Left lung (tissue), 10 donors: ENCODE results near the gene TCL1A. TPM values are rescaled to one million over a fixed set of nuclear protein-coding genes. Genes with fewer than 3 reads are reported as not detected.
"Not testable (repeated sequence)": the region's sequence is repeated elsewhere in the genome, so short reads cannot be mapped to it uniquely, and the experiment has no call there.

ENCODE experiments used
- ATAC-seq: fragments of 200-7000 bp; cut with Tn5 transposase; one replicate; pipeline ENCODE4 v1.9.1; 2020; ENCODE audit warnings: moderate library complexity
- DNase-seq, 4 donors: peaks; one replicate each; pipeline ENCODE4 v3.0.0-alpha.2; 2013 to 2020
- H3K27ac ChIP-seq, 2 donors: fragments of 200-600 bp; sonication (generic) in 1 of 2; one replicate each; pipeline versions ENCODE4 v1.5.0 to v1.8.0; 2020 to 2021
- H3K27me3 ChIP-seq, 2 donors: fragments of 200-600 bp; sonication (generic) in 1 of 2; one replicate each; pipeline versions ENCODE4 v1.5.0 to v1.8.0; 2020 to 2021
- H3K36me3 ChIP-seq, 2 donors: fragments of 200-600 bp; sonication (generic) in 1 of 2; one replicate each; pipeline versions ENCODE4 v1.5.0 to v1.8.0; 2020 to 2021
- H3K4me1 ChIP-seq, 2 donors: fragments of 200-600 bp; one replicate each; pipeline ENCODE4 v1.8.0; 2021
- H3K4me3 ChIP-seq, 2 donors: fragments of 200-600 bp; sonication (generic) in 1 of 2; one replicate each; pipeline versions ENCODE4 v1.5.0 to v1.8.0; 2020 to 2021; ENCODE audit warnings: mild to moderate bottlenecking in 1 of 2
- H3K9me3 ChIP-seq, 2 donors: fragments of 200-600 bp; sonication (generic) in 1 of 2; one replicate each; pipeline versions ENCODE4 v1.5.0 to v1.8.0; 2020 to 2021
- CTCF ChIP-seq, 2 donors: fragments of 200-600 bp; sonication (generic) in 1 of 2; IDR thresholded peaks; one replicate each; pipeline versions ENCODE4 v1.5.0 to v1.8.0; 2021; ENCODE audit warnings: antibody characterized with exemption in 2 of 2
- intact Hi-C, 2 donors: fragments of 100-400 bp; cut with DNase I; formaldehyde crosslinking; loops; one replicate each; pipeline versions ENCODE4 v1.11.2 to v1.14.2; 2022
- polyA plus RNA-seq, 6 donors: library from polyadenylated mRNA; unstranded; fragments of 120-200 nt; gene quantifications; one replicate each; pipeline ENCODE4 v1.2.1, GENCODE V29; 2013; ENCODE audit not compliant: insufficient read length in 6 of 6
- total RNA-seq, 2 donors: library from RNA; stranded (reverse); fragmentation: NEBNext Ultra II Directional; extraction: Animal tissue kit (Norgen Biotek cat#: 25700); gene quantifications; one replicate each; pipeline ENCODE4 v1.2.1, GENCODE V29; 2021
- donor health status: DM: no; HTN: yes; CAD: no.
- donor health status: DM: no; HTN: no; CAD: no.

TCL1A gene
- total and polyA plus RNA-seq, 8 donors: 0.80 to 1.7 (median 1.2) TPM; not detected in 2

DNA sequence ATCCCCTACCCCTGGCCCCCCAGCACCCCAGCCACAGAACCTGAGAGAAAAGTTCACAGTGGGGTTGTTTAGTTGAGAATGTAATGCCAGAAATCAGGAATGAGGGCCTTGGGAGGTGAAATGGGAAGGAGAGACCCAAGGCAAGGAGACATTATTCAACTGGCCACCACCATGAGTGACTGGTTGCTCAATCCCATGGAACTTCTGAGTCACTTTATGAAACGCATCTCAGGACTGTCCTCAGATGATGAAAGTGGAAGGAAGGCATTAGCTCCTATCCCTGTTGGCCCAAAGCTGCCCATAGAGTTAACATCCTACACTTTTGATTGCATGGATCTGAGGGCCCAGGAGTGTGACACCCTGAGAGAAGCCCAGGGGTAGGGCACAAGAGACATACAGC is 25.4 kb upstream of the TCL1A start:
- Histone ChIP-seq H3K27me3 (no peaks in the 10 kb centered on the region), H3K9me3 (no peaks in the 10 kb centered on the region), H3K36me3 (no peaks in the 10 kb centered on the region), H3K27ac (no peak overlapping the region), H3K4me3 (no peak overlapping the region), H3K4me1 (no peaks in the 10 kb centered on the region)
- no peak for DNase-seq
- no peak for TF ChIP-seq CTCF (IDR thresholded peaks at IDR 0.05)
- intact Hi-C loops: no loop called here
- no peak for ATAC-seq

DNA sequence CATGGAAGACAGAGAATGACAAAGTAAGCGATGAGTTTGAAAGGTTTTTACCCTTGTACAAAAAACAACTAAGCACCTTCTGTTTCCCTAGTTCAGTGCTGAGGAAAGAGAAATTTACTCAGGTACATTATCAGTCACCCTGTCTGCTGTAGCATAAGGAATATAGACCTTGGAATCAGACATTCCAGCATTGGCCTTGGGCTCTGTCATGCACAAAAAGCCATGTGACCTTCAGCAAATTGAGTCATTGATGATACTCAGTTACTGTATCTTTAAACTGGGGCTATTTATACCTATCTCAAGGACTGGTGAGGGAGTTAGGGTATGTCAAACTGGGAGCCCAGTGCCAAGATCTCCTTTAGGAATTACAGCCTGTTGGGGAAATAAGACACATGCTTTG is 19.3 kb upstream of the TCL1A start:
- ATAC-seq: no peak
- DNase-seq: no peak
- H3K27me3 ChIP-seq: peaks cover 0 to 8% of the 10 kb centered on the region in 2 donors
- no peak overlapping the region for H3K4me3 ChIP-seq
- no peak overlapping the region for H3K27ac ChIP-seq
- H3K36me3 ChIP-seq: no peaks in the 10 kb centered on the region
- TF ChIP-seq CTCF (IDR thresholded peaks at IDR 0.05): no peak
- intact Hi-C loops: no loop called here
- no peaks in the 10 kb centered on the region for H3K9me3 ChIP-seq
- H3K4me1 ChIP-seq: no peaks in the 10 kb centered on the region

GRCh38 chr14:95730126-95730525 is 16.2 kb upstream of the TCL1A start:
- no peaks in the 10 kb centered on the region for H3K36me3 ChIP-seq
- intact Hi-C loops: no loop called here

GRCh38 chr14:95729402-95730028 is 15.6 kb upstream of the TCL1A start:
- intact Hi-C loops, H3K27ac ChIP-seq, H3K36me3 ChIP-seq, DNase-seq, H3K9me3 ChIP-seq, H3K4me3 ChIP-seq, H3K4me1 ChIP-seq, ATAC-seq: not testable (repeated sequence)
- H3K27me3 ChIP-seq: peaks cover 0 to 18% of the 10 kb centered on the region in 2 donors

More at GRCh38 chr14:95730126-95730525, 16.2 kb upstream of the TCL1A start:
- Histone ChIP-seq H3K27ac (no peak overlapping the region), H3K4me3 (no peak overlapping the region), H3K9me3 (no peaks in the 10 kb centered on the region), H3K4me1 (no peaks in the 10 kb centered on the region), H3K27me3 (peaks cover 0 to 18% of the 10 kb centered on the region in 2 donors)
- DNase-seq: no peak
- TF ChIP-seq CTCF (IDR thresholded peaks at IDR 0.05): no peak
- no peak for ATAC-seq

DNA sequence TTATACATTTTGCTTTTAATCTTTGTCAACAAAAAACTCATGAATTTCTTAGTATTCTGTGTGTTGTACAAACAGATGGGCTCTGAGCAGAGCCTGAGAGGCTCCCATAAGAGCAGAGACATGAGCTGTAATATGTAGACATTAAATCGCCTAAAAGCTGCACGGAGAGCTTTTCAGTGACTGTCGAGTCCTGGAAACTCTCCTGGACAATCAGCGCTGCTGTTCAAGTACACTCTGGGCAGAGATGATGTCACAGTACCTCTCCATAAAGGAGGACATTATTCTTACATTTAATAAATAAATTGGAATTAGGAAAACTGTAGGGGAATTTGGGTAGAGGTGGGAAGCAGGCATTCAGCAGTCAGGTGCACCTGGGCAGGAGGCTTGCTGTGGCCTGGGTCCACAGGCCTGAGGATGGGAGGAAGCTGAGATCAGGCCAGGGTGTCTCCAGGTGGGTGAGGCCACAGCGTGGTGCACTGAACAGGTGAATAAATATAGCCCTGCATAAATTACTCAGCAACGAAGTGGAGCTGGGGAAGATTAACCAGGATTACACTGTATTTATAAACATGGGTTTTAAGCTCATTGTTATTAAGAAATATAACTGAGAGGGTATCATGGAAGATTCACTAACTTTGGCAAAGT is 13.3 kb upstream of the TCL1A start:
- intact Hi-C loops: no loop called here
- H3K27ac ChIP-seq: no peak overlapping the region
- DNase-seq (no peak), ATAC-seq (no peak)
- peaks cover 0 to 12% of the 10 kb centered on the region in 2 donors for H3K9me3 ChIP-seq
- H3K27me3 ChIP-seq: peaks cover 0 to 18% of the 10 kb centered on the region in 2 donors
- no peak for TF ChIP-seq CTCF (IDR thresholded peaks at IDR 0.05)
- no peaks in the 10 kb centered on the region for H3K36me3 ChIP-seq
- no peaks in the 10 kb centered on the region for H3K4me1 ChIP-seq
- no peak overlapping the region for H3K4me3 ChIP-seq
